ENCODE measurements around the gene HIF3A. TPM values are rescaled to one million over a fixed set of nuclear protein-coding genes. Genes with fewer than 3 reads are reported as not detected.

The HIF3A gene
- polyA plus RNA-seq, 1 donor (not counting 4 experiments of a cell fraction or from before 2014, with no cell fraction given) = 0.01 TPM

DNA sequence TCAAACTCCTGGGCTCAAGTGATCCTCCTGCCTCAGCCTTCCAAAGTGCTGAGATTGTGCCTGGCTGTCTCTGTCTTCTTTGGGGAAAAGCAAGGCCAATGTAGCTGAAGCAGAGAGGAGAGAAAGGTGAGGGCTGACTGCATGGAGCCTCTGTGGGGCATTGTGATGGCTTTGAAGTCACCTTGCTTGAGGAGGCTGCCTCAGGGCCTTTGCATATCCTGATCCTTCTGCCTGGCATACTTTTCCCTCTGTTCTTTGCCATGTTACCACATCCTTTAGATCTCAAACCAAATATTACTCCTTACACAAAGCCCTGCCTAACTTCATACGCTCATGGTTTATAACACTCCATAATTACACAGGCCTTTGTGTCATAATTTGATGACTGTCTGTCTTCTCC lies 40.6 kb downstream of the HIF3A start:
- Histone ChIP-seq H4K20me1 (ENCODE audit: control insufficient read depth, extremely low read depth, insufficient read depth, low read length) (no peaks in the 10 kb centered on the region), H3K4me2 (ENCODE audit: control insufficient read depth, extremely low read depth, insufficient read depth, low read depth, low read length) (no peak overlapping the region), H2AFZ (ENCODE audit: control insufficient read depth, low read length) (no peak overlapping the region), H3K9me1 (ENCODE audit: control insufficient read depth, extremely low read depth, insufficient read depth, low read length) (no peaks in the 10 kb centered on the region), H3K9me3 (ENCODE audit: control insufficient read depth, low read depth, low read length) (no peaks in the 10 kb centered on the region), H3K4me1 (ENCODE audit: control insufficient read depth, extremely low read depth, insufficient read depth, low read length) (no peaks in the 10 kb centered on the region), H3K79me2 (ENCODE audit: control insufficient read depth, insufficient read depth, low read length) (no peaks in the 10 kb centered on the region), H3K9ac (ENCODE audit: control insufficient read depth, extremely low read depth, insufficient read depth, low read length) (no peak overlapping the region), H3K27ac (ENCODE audit: control insufficient read depth, insufficient read depth, low read length) (no peak overlapping the region), H3K4me3 (ENCODE audit: control insufficient read depth in 2 of 3, extremely low read depth in 1 of 3, insufficient read depth in 2 of 3, low read depth in 1 of 3, low read length in 3 of 3) (no peak overlapping the region), H3K36me3 (ENCODE audit: control insufficient read depth in 2 of 2, extremely low read depth in 1 of 2, insufficient read depth in 2 of 2, low read length in 2 of 2) (no peaks in the 10 kb centered on the region), H3K27me3 (ENCODE audit: control insufficient read depth, extremely low read depth, insufficient read depth, low read length) (peaks cover 11% of the 10 kb centered on the region)
- dilution Hi-C loops (cut with MboI; ENCODE audit: extremely low pct_ligation_motif_present, low sequenced_read_pairs) = no loop called here
- TF ChIP-seq, protein P1, sequence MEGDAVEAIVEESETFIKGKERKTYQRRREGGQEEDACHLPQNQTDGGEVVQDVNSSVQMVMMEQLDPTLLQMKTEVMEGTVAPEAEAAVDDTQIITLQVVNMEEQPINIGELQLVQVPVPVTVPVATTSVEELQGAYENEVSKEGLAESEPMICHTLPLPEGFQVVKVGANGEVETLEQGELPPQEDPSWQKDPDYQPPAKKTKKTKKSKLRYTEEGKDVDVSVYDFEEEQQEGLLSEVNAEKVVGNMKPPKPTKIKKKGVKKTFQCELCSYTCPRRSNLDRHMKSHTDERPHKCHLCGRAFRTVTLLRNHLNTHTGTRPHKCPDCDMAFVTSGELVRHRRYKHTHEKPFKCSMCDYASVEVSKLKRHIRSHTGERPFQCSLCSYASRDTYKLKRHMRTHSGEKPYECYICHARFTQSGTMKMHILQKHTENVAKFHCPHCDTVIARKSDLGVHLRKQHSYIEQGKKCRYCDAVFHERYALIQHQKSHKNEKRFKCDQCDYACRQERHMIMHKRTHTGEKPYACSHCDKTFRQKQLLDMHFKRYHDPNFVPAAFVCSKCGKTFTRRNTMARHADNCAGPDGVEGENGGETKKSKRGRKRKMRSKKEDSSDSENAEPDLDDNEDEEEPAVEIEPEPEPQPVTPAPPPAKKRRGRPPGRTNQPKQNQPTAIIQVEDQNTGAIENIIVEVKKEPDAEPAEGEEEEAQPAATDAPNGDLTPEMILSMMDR (optimal IDR thresholded peaks at IDR 0.05 in 1 of 3, IDR thresholded peaks at IDR 0.05 in 1 of 3, conservative IDR thresholded peaks at IDR 0.05 in 1 of 3; ENCODE audit: extremely low read depth in 1 of 3, insufficient read depth in 2 of 3, low read length in 3 of 3) = no peak
- no peak for TF ChIP-seq EZH2 (IDR thresholded peaks at IDR 0.05; ENCODE audit: low read length)
- no peak for DNase-seq (ENCODE audit: low read depth, low spot score)
- FAIRE-seq = no peak

DNA sequence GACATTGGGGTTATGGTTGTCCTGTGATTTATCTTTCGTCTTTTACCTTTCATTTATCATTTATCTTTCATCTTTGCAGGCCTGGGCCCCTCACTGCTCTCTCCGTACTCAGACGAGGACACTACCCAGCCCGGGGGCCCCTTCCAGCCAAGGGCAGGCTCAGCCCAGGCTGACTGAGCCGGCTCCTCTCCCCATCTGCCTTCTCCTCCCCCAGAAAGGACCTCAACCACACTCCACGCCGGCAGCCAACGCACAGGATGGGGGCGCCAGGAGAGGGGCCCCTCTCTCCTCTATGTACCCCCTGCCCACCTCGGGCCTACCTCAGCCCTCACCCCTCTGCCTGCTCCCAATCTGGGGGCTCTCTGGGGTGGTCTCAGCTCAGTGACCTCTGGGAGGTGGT lies 42.6 kb downstream of the HIF3A start:
- no peak for TF ChIP-seq EZH2 (IDR thresholded peaks at IDR 0.05; ENCODE audit: low read length)
- TF ChIP-seq, protein P1 (optimal IDR thresholded peaks at IDR 0.05 in 1 of 3, IDR thresholded peaks at IDR 0.05 in 1 of 3, conservative IDR thresholded peaks at IDR 0.05 in 1 of 3; ENCODE audit: extremely low read depth in 1 of 3, insufficient read depth in 2 of 3, low read length in 3 of 3) = no peak
- no peak for FAIRE-seq
- no peak overlapping the region for H3K4me2 ChIP-seq (ENCODE audit: control insufficient read depth, extremely low read depth, insufficient read depth, low read depth, low read length)
- no peak overlapping the region for H3K4me3 ChIP-seq (ENCODE audit: control insufficient read depth in 2 of 3, extremely low read depth in 1 of 3, insufficient read depth in 2 of 3, low read depth in 1 of 3, low read length in 3 of 3)
- no peak overlapping the region for H3K27ac ChIP-seq (ENCODE audit: control insufficient read depth, insufficient read depth, low read length)
- H3K9ac ChIP-seq (ENCODE audit: control insufficient read depth, extremely low read depth, insufficient read depth, low read length) = no peak overlapping the region
- H3K27me3 ChIP-seq (ENCODE audit: control insufficient read depth, extremely low read depth, insufficient read depth, low read length) = peaks cover 12% of the 10 kb centered on the region
- H3K4me1 ChIP-seq (ENCODE audit: control insufficient read depth, extremely low read depth, insufficient read depth, low read length) = no peaks in the 10 kb centered on the region
- H4K20me1 ChIP-seq (ENCODE audit: control insufficient read depth, extremely low read depth, insufficient read depth, low read length) = no peaks in the 10 kb centered on the region
- H2AFZ ChIP-seq (ENCODE audit: control insufficient read depth, low read length) = no peak overlapping the region
- no peaks in the 10 kb centered on the region for H3K9me1 ChIP-seq (ENCODE audit: control insufficient read depth, extremely low read depth, insufficient read depth, low read length)
- H3K36me3 ChIP-seq (ENCODE audit: control insufficient read depth in 2 of 2, extremely low read depth in 1 of 2, insufficient read depth in 2 of 2, low read length in 2 of 2) = no peaks in the 10 kb centered on the region
- dilution Hi-C loops (cut with MboI; ENCODE audit: extremely low pct_ligation_motif_present, low sequenced_read_pairs) = no loop called here
- no peaks in the 10 kb centered on the region for H3K79me2 ChIP-seq (ENCODE audit: control insufficient read depth, insufficient read depth, low read length)
- DNase-seq (ENCODE audit: low read depth, low spot score) = no peak
- H3K9me3 ChIP-seq (ENCODE audit: control insufficient read depth, low read depth, low read length) = no peaks in the 10 kb centered on the region

Data from keratinocyte (primary cell).